HG02973 (cell line): ENCODE results near the gene NID2.

Source experiments
- ATAC-seq: cut with Tn5 transposase; IDR thresholded peaks from one replicate; pipeline ENCODE4 v1.9.1; 2021; ENCODE audit warnings: moderate library complexity; ENCODE audit not compliant: unreplicated experiment

NID2 gene

GRCh38 chr14:52068615-52069306 lies at the start of gene NID2:
TSS of gene NID2 (minus strand) at chr14:52069059. CDS start at chr14:52068994, 65 bp downstream.
- no peak for ATAC-seq

GRCh38 chr14:52117111-52117832 lies 48.4 kb upstream of the NID2 start:
- ATAC-seq = no peak

GRCh38 chr14:52115286-52115685 lies 46.4 kb upstream of the NID2 start:
- ATAC-seq = no peak

- ATAC-seq = no peak
Measured at GRCh38 chr14:52112336-52113018, 43.6 kb upstream of the NID2 start.

- ATAC-seq = no peak
Measured at GRCh38 chr14:52111583-52111982, 42.7 kb upstream of the NID2 start.

- no peak for ATAC-seq
Measured at GRCh38 chr14:52110441-52111086, 41.7 kb upstream of the NID2 start.

GRCh38 chr14:52108823-52109222 lies 40.0 kb upstream of the NID2 start:
- no peak for ATAC-seq

GRCh38 chr14:52106840-52107239 lies 38.0 kb upstream of the NID2 start:
- ATAC-seq = no peak

- no peak for ATAC-seq
Measured at GRCh38 chr14:52103416-52103815, 34.6 kb upstream of the NID2 start.

GRCh38 chr14:52095794-52096193 lies 26.9 kb upstream of the NID2 start:
- ATAC-seq = no peak

- no peak for ATAC-seq
Measured at GRCh38 chr14:52095336-52095735, 26.5 kb upstream of the NID2 start.

GRCh38 chr14:52094546-52095271 lies 25.9 kb upstream of the NID2 start:
- no peak for ATAC-seq

- no peak for ATAC-seq
Measured at GRCh38 chr14:52091928-52092327, 23.1 kb upstream of the NID2 start.

- no peak for ATAC-seq
Measured at GRCh38 chr14:52090936-52091335, 22.1 kb upstream of the NID2 start.

GRCh38 chr14:52089218-52089617 lies 20.4 kb upstream of the NID2 start:
- ATAC-seq = no peak

GRCh38 chr14:52086711-52087110 lies 17.9 kb upstream of the NID2 start:
- ATAC-seq = no peak

GRCh38 chr14:52082903-52083302 lies 14.0 kb upstream of the NID2 start:
- ATAC-seq = no peak

GRCh38 chr14:52081964-52082363 lies 13.1 kb upstream of the NID2 start:
- no peak for ATAC-seq

- no peak for ATAC-seq
Measured at GRCh38 chr14:52080808-52081755, 12.2 kb upstream of the NID2 start.
